GM15510 (cell line): ENCODE results near the gene C2.

ENCODE experiments used
- POLR2A ChIP-seq: IDR thresholded peaks from 3 replicates; pipeline ENCODE4 v1.6.1; 2011; ENCODE audit warnings: borderline replicate concordance; ENCODE audit not compliant: insufficient read length; ENCODE audit errors: extremely low read depth

C2 gene

GRCh38 chr6:31958741-31959739, 31.5 kb downstream of the C2 start, which contains the start of the genes NELFE and SKIC2:
Gene NELFE, minus strand, starts transcription at chr6:31958971. Its CDS starts 525 bp downstream, at chr6:31958446.
Gene SKIC2, plus strand, starts transcription at chr6:31959175. Its CDS starts 18 bp downstream, at chr6:31959193.
- peak; percentile 83 for TF ChIP-seq POLR2A

GRCh38 chr6:31961616-31962015, 34.1 kb downstream of the C2 start:
- no peak for TF ChIP-seq POLR2A

GRCh38 chr6:31963921-31964320, 36.4 kb downstream of the C2 start:
- no peak for TF ChIP-seq POLR2A

GRCh38 chr6:31965700-31966099, 38.2 kb downstream of the C2 start:
- no peak for TF ChIP-seq POLR2A

GRCh38 chr6:31966506-31966905, 39.0 kb downstream of the C2 start:
- TF ChIP-seq POLR2A = no peak

DNA sequence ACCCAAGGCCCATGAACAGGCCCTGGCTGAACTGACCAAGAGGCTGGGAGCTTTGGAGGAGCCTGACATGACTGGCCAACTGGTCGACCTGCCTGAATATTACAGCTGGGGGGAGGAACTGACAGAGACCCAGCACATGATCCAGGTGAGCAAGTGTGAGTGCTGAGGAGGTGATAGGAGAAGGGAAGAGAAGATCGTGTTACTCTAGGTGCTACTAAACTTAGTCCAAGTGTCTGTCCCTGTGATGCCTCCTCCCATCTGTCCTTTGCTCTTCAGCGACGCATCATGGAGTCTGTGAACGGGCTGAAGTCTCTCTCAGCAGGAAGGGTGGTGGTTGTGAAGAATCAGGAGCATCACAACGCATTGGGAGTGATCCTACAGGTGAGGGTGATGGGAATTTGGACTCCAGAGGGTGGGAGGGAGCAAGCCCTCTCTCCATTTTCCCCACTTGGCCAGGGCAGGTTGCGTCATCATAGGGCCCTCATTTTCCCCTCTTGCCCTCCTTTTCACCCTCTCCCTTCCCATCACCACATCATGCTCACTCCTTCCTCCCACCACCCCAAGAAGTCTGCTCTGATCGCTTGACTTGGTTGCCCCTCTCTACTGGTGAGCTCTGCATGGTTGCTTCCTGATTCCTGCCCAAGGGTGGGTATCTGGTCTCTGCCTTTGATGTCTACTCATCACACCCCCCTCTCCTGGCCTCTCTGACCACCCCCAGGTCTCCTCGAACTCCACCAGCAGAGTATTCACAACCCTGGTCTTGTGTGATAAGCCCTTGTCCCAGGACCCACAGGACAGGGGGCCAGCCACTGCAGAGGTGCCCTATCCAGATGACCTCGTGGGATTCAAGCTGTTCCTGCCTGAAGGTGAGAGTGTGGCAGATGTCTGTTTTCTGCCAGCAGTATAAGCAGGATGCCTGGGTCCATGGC, 39.7 kb downstream of the C2 start:
- no peak for TF ChIP-seq POLR2A

DNA sequence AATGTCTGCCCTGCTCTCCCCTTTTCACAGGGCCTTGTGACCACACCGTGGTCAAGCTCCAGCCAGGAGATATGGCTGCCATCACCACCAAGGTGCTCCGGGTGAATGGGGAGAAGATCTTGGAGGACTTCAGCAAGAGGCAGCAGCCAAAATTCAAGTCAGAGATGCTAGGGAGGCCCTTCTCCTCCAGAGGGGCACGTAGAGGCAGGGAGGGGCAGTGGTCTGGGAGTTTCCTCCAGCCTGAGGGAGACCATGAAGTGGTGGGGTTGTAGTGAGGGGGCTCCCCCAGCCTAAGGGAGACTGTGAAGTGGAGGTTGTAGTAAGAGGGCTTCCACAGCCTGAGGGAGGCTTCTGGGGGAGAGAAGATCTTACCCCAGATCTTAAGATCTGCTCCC, 40.4 kb downstream of the C2 start:
- no peak for TF ChIP-seq POLR2A

DNA sequence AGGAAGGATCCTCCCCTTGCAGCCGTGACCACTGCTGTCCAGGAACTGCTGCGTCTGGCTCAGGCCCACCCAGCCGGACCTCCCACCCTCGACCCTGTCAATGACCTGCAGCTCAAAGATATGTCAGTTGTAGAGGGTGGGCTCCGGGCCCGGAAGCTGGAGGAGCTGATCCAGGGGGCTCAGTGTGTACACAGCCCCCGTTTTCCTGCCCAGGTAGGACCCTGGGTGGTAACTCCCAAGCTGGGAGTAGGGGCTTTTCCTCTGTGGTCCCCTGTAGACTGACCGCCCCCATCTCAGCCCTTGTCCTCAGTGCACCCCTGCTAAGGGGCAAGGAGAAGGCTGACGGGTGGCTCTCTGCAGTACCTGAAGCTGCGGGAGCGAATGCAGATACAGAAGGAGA, 40.8 kb downstream of the C2 start:
- TF ChIP-seq POLR2A = no peak

GRCh38 chr6:31968791-31969711, 41.5 kb downstream of the C2 start:
- no peak for TF ChIP-seq POLR2A

DNA sequence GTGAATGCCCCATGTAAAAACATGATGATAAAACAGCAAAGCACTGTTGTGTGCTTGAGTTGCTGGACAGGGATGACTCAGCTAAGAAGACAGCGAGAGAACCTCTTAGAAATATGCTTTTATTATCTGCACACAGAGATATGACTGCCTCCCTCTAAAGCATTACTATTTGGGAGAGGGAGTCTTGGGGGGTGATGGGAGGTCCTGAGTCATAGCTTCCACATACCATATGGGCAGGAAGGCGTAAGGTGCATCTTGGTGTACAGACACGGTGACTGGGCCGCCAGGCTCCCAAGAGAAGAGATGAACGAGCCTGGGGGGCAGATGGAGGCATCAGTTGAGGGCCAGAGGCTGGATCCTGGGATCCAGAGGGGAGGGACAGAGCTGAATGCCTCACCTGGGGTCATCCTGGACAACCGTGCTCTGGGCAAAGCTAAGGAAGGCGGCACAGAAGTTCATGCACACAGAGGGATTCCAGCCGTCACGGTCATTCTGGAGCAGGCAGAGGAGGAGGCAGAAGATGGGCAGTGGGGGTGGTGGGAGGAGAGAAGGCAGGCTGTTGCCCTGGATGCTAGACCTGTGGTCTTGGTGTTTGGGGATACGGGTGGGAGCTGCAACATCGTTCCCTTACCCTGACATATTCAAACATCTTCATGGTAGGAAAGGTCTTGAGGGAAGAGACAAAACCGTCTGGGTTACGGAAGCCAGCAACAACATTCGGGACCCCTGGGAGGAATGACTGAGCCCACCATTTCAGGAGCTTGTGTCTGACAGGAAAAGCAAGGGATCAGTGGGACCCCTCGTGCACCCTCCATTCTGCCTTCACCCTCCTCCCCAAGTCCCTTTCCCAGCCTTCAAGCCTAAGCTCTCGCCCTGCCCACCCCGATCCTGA, 42.4 kb downstream of the C2 start:
- no peak for TF ChIP-seq POLR2A

GRCh38 chr6:31970604-31971271, 43.2 kb downstream of the C2 start:
- TF ChIP-seq POLR2A = peak; percentile 14

GRCh38 chr6:31971279-31971992, 43.9 kb downstream of the C2 start:
- TF ChIP-seq POLR2A = no peak
